ENCODE measurements around the gene GALNT5.
A peak's percentile ranks its signal among the peaks of the same experiment; 100 is the strongest.
"Not testable (repeated sequence)": the region's sequence is repeated elsewhere in the genome, so short reads cannot be mapped to it uniquely, and the experiment has no call there.

GALNT5 gene

GRCh38 chr2:157327621-157328500, 70.4 kb downstream of the GALNT5 start:
- peak; percentile 41 for DNase-seq

- DNase-seq: no peak
Measured at GRCh38 chr2:157329524-157329923, 72.0 kb downstream of the GALNT5 start.

GRCh38 chr2:157333304-157334047, 76.0 kb downstream of the GALNT5 start:
- no peak for DNase-seq

GRCh38 chr2:157334335-157334734, 76.8 kb downstream of the GALNT5 start:
- DNase-seq: no peak

- no peak for DNase-seq
Measured at GRCh38 chr2:157334797-157335196, 77.3 kb downstream of the GALNT5 start.

- peak; percentile 15 for DNase-seq
Measured at GRCh38 chr2:157336137-157337010, 78.9 kb downstream of the GALNT5 start.

- DNase-seq: no peak
Measured at GRCh38 chr2:157337978-157338377, 80.5 kb downstream of the GALNT5 start.

- no peak for DNase-seq
Measured at GRCh38 chr2:157339965-157340655, 82.6 kb downstream of the GALNT5 start.

- DNase-seq: not testable (repeated sequence)
Measured at GRCh38 chr2:157341381-157341780, 83.9 kb downstream of the GALNT5 start.

- no peak for DNase-seq
Measured at GRCh38 chr2:157345647-157346389, 88.3 kb downstream of the GALNT5 start.

- DNase-seq: no peak
Measured at GRCh38 chr2:157348291-157348921, 90.9 kb downstream of the GALNT5 start.

- peak; percentile 34 for DNase-seq
Measured at GRCh38 chr2:157349949-157350515, 92.5 kb downstream of the GALNT5 start.

- no peak for DNase-seq
Measured at GRCh38 chr2:157355618-157356017, 98.1 kb downstream of the GALNT5 start.

- DNase-seq: no peak
Measured at GRCh38 chr2:157359628-157360027, 102.1 kb downstream of the GALNT5 start.

GRCh38 chr2:157361526-157361925, 104.0 kb downstream of the GALNT5 start:
- no peak for DNase-seq

- no peak for DNase-seq
Measured at GRCh38 chr2:157362627-157363026, 105.1 kb downstream of the GALNT5 start.

GRCh38 chr2:157363612-157364101, 106.2 kb downstream of the GALNT5 start:
- DNase-seq: no peak

Data from amniotic stem cell (primary cell).